Panc1 (cell line): ENCODE measurements around the gene SRSF12. TPM values are rescaled to one million over a fixed set of nuclear protein-coding genes. Genes with fewer than 3 reads are reported as not detected.

Experiments used
- ATAC-seq: fragments of 200-7000 bp; cut with Tn5 transposase; 2 replicates; pipeline ENCODE4 v1.9.1; 2020; ENCODE audit warnings: mild to moderate bottlenecking, moderate library complexity
- BruUV-seq: library from RNA; stranded (reverse); fragments of 400-500 nt; replicated peaks from 2 replicates; lab custom pipeline; 2021; lab: Mats Ljungman, UMichigan
- CTCF ChIA-PET: fragments of 300-600 bp; sonication (Branson Sonifier 250); formaldehyde crosslinking; loops from one replicate; lab custom pipeline; 2022; ENCODE audit warnings: antibody characterized with exemption; lab: Charles Lee
- POLR2A ChIA-PET: fragments of 300-600 bp; sonication (Branson Sonifier 250); formaldehyde crosslinking; loops from one replicate; lab custom pipeline; 2022; ENCODE audit warnings: antibody characterized with exemption; lab: Charles Lee
- DNase-seq: peaks from one replicate; pipeline ENCODE4 v3.0.0-alpha.2; 2010; ENCODE audit warnings: low read depth, low spot score
- H3K27ac ChIP-seq: 2 replicates; pipeline ENCODE4 v1.5.1; 2011; ENCODE audit warnings: mild to moderate bottlenecking, low read length, inconsistent platforms
- H3K27me3 ChIP-seq: fragments of 200-500 bp; sonication (Bioruptor generic); 2 replicates; pipeline ENCODE4 v1.6.0; 2014; ENCODE audit warnings: low read length, inconsistent platforms; ENCODE audit not compliant: control insufficient read depth, insufficient read depth
- H3K36me3 ChIP-seq: fragments of 200-500 bp; sonication (Bioruptor generic); 2 replicates; pipeline ENCODE4 v1.5.1; 2014; ENCODE audit warnings: inconsistent platforms, mild to moderate bottlenecking, low read length, moderate library complexity; ENCODE audit not compliant: control insufficient read depth, insufficient read depth
- H3K4me1 ChIP-seq: 2 replicates; pipeline ENCODE4 v1.5.1; 2011; ENCODE audit warnings: inconsistent platforms, mild to moderate bottlenecking, low read length, moderate library complexity; ENCODE audit not compliant: control insufficient read depth, insufficient read depth
- H3K4me3 ChIP-seq, 2 experiments: 2 replicates each; pipeline ENCODE4 v1.5.1; 2011 to 2012; ENCODE audit warnings: low read depth in 2 of 2, low read length in 2 of 2, mild to moderate bottlenecking in 2 of 2, inconsistent platforms in 1 of 2, moderate library complexity in 1 of 2
- H3K9me3 ChIP-seq: fragments of 200-500 bp; sonication (Bioruptor generic); 2 replicates; pipeline ENCODE4 v1.5.1; 2014; ENCODE audit warnings: low read depth, mild to moderate bottlenecking, inconsistent platforms, low read length, moderate library complexity; ENCODE audit not compliant: control insufficient read depth, insufficient read depth
- POLR2AphosphoS5 ChIP-seq: IDR thresholded peaks from 2 replicates; pipeline ENCODE4 v1.6.1; 2012; ENCODE audit warnings: mild to moderate bottlenecking, low read depth, low read length, moderate library complexity
- SIN3A ChIP-seq: IDR thresholded peaks from 2 replicates; pipeline ENCODE4 v1.6.1; 2012; ENCODE audit warnings: low read depth, mild to moderate bottlenecking, low read length, moderate library complexity, borderline replicate concordance; ENCODE audit not compliant: insufficient read depth
- TCF7L2 ChIP-seq: IDR thresholded peaks from 2 replicates; pipeline ENCODE4 v1.6.1; 2011; ENCODE audit warnings: mild to moderate bottlenecking, low read depth, low read length, inconsistent platforms
- in situ Hi-C: cut with HindIII; loops from 2 replicates; pipeline ENCODE4 v1.10.0; 2016; ENCODE audit warnings: low sequenced_read_pairs, low pct_unique_long_range_greater_than_20kb
- intact Hi-C: fragments of 100-400 bp; cut with micrococcal nuclease; formaldehyde crosslinking; loops from one replicate; pipeline ENCODE4 v1.10.0; 2022; ENCODE audit not compliant: unreplicated experiment
- total RNA-seq: library from RNA; stranded (reverse); gene quantifications from one replicate; pipeline ENCODE4 v1.2.1, GENCODE V29; 2021; ENCODE audit not compliant: unreplicated experiment
- TF ChIP-seq, protein P1 (sequence below): fragments of 450-650 bp; IDR thresholded peaks from 2 replicates; pipeline ENCODE4 v1.5.1; 2017; ENCODE audit warnings: mild to moderate bottlenecking
- TF ChIP-seq, protein P2 (sequence below), 2 experiments: IDR thresholded peaks; 2 replicates each; pipeline ENCODE4 v1.6.1; 2011 to 2012; ENCODE audit warnings: low read depth in 2 of 2, control low read depth in 1 of 2, low read length in 1 of 2, mild to moderate bottlenecking in 1 of 2, moderate library complexity in 1 of 2; ENCODE audit not compliant: insufficient read depth in 1 of 2

SRSF12 gene
- total RNA-seq, 1 experiment from 2014 or later = 0.28 TPM

DNA sequence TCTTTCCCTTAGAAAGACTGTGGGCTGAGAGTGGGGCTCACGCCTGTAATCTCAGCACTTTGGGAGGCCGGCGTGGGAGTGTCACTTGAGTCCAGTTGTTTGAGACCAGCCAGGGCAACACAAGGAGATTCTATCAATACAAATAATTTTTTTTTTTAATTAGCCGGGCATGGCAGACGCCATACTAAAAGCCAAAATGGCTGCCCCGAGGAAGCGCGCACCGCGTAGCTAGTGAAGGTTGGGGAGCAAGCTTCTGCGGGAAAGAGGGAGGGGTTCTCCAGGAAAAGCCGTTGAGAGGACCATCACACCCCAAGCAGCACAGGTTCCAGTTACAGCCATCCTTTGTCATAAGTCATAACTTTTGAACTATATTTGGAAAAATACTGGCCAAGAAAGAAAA is 58.6 kb downstream of the SRSF12 start:
- no peaks in the 10 kb centered on the region for H3K9me3 ChIP-seq
- BruUV-seq = no TSS peak
- H3K27ac ChIP-seq = no peak overlapping the region
- H3K27me3 ChIP-seq = no peaks in the 10 kb centered on the region
- in situ Hi-C loops = no loop called here
- DNase-seq (no peak), ATAC-seq (no peak)
- ChIA-PET POLR2A (interaction anchor here (0.5 kb wide), 1 partner anchor 17 kb away, joined by 12 read pairs; no protein-coding TSS in a partner anchor), CTCF (no interaction called here)
- intact Hi-C loops = no loop called here
- H3K4me1 ChIP-seq = no peaks in the 10 kb centered on the region
- no peaks in the 10 kb centered on the region for H3K36me3 ChIP-seq
- H3K4me3 ChIP-seq = no peak overlapping the region
- no peak for TF ChIP-seq TCF7L2
- no peak for TF ChIP-seq SIN3A
- TF ChIP-seq, protein P1, sequence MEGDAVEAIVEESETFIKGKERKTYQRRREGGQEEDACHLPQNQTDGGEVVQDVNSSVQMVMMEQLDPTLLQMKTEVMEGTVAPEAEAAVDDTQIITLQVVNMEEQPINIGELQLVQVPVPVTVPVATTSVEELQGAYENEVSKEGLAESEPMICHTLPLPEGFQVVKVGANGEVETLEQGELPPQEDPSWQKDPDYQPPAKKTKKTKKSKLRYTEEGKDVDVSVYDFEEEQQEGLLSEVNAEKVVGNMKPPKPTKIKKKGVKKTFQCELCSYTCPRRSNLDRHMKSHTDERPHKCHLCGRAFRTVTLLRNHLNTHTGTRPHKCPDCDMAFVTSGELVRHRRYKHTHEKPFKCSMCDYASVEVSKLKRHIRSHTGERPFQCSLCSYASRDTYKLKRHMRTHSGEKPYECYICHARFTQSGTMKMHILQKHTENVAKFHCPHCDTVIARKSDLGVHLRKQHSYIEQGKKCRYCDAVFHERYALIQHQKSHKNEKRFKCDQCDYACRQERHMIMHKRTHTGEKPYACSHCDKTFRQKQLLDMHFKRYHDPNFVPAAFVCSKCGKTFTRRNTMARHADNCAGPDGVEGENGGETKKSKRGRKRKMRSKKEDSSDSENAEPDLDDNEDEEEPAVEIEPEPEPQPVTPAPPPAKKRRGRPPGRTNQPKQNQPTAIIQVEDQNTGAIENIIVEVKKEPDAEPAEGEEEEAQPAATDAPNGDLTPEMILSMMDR = no peak
- TF ChIP-seq, protein P2, sequence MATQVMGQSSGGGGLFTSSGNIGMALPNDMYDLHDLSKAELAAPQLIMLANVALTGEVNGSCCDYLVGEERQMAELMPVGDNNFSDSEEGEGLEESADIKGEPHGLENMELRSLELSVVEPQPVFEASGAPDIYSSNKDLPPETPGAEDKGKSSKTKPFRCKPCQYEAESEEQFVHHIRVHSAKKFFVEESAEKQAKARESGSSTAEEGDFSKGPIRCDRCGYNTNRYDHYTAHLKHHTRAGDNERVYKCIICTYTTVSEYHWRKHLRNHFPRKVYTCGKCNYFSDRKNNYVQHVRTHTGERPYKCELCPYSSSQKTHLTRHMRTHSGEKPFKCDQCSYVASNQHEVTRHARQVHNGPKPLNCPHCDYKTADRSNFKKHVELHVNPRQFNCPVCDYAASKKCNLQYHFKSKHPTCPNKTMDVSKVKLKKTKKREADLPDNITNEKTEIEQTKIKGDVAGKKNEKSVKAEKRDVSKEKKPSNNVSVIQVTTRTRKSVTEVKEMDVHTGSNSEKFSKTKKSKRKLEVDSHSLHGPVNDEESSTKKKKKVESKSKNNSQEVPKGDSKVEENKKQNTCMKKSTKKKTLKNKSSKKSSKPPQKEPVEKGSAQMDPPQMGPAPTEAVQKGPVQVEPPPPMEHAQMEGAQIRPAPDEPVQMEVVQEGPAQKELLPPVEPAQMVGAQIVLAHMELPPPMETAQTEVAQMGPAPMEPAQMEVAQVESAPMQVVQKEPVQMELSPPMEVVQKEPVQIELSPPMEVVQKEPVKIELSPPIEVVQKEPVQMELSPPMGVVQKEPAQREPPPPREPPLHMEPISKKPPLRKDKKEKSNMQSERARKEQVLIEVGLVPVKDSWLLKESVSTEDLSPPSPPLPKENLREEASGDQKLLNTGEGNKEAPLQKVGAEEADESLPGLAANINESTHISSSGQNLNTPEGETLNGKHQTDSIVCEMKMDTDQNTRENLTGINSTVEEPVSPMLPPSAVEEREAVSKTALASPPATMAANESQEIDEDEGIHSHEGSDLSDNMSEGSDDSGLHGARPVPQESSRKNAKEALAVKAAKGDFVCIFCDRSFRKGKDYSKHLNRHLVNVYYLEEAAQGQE (IDR thresholded peaks at IDR 0.05; ENCODE audit: insufficient read depth in 1 of 2, low read depth in 2 of 2, low read length in 1 of 2) = no peak
- no peak for TF ChIP-seq POLR2AphosphoS5

DNA sequence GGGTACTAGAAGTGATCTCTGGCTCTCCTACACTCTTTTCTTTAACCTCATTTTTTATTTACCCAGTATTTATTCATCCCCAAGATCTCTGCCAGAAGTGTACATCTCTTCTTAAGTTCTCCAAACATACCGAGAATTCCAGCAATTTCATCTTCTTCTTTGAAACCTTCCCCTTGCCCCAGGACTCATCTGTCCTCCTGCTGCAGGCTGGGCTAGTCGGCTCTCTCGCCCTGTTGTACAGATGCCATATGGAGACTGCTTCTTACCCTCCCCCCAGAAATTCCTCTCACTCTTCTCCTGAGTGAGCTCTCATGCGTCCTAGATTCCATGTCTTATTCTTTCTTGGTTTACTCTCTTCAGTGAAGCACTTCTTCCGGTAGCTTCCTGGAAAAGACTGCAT is 59.2 kb downstream of the SRSF12 start:
- Histone ChIP-seq H3K4me3 (no peak overlapping the region), H3K9me3 (no peaks in the 10 kb centered on the region), H3K4me1 (no peaks in the 10 kb centered on the region), H3K27me3 (no peaks in the 10 kb centered on the region), H3K27ac (no peak overlapping the region), H3K36me3 (no peaks in the 10 kb centered on the region)
- ATAC-seq (no peak), DNase-seq (no peak)
- ChIA-PET CTCF (no interaction called here), POLR2A (no interaction called here)
- no TSS peak for BruUV-seq
- in situ Hi-C loops (no loop called here), intact Hi-C loops (no loop called here)
- TF ChIP-seq, protein P1 = no peak
- TF ChIP-seq POLR2AphosphoS5 (no peak), TCF7L2 (no peak), SIN3A (no peak)
- TF ChIP-seq, protein P2 (IDR thresholded peaks at IDR 0.05; ENCODE audit: insufficient read depth in 1 of 2, low read depth in 2 of 2, low read length in 1 of 2) = no peak
